Activated CD4-positive, alpha-beta T cell treated with anti-CD3 and anti-CD28 coated beads for 48 hours (primary cell): ENCODE measurements around the gene SLC25A18.
"Not testable (repeated sequence)": the region's sequence is repeated elsewhere in the genome, so short reads cannot be mapped to it uniquely, and the experiment has no call there.

ENCODE experiments used
- DNase-seq: peaks from one replicate; pipeline ENCODE4 v3.0.0-alpha.2; 2020

SLC25A18 gene

DNA sequence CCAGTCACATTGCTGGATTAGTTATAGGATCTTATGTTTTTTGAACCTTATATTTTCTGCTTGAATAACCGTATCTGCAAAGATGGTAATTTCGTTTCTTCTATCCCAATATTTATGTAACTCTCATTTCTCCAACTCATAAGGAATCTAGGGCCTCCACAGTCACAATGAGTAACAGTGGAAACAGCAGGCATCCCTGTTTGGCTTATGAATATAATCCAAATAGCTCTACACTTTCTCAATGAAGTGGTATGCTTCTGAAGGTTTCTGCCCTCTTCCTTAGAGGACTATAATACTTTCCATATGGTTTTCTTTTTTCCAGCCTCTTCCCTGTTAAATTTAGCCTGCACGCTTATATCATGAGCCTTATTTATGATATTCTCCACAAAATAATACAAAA, 48.8 kb downstream of the SLC25A18 start:
- no peak for DNase-seq

DNA sequence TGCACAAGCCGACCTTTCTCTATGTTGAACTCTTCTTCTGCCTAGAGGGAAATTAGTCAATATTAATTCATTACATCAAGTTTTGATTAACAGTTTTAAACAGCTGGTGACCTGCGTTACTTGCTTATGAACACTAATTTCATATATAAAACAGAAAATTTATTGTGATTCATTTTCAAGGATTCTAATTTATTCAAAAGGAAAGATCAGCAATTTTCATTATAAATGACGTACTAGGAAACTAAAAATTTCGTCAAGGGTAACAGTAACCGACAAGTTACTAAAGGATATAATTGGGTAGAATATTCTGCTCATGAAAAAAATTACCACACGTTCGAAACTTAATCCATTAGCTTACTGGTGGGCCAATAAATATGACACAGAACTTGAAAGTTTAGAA, 50.0 kb downstream of the SLC25A18 start:
- DNase-seq: no peak

DNA sequence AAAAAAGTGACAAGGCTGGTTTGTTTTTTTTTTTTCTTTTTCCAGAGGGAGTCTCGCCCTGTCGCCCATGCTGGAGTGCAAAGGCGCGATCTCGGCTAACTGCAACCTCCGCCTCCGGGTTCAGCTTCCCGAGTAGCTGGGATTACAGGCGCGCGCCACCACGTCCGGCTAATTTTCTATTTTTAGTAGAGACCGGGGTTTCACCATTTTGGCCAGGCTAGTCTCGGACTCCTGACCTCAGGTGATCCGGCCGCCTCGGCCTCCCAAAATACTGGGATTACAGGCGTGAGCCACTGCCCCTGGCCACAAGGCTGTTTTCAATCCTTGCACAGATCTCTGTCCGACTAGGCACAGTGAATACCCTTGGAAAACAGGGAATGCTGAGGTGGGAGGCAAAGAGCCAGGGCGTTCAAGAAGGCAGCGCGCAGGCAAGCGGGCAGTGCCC, 64.7 kb downstream of the SLC25A18 start:
- DNase-seq: no peak

DNA sequence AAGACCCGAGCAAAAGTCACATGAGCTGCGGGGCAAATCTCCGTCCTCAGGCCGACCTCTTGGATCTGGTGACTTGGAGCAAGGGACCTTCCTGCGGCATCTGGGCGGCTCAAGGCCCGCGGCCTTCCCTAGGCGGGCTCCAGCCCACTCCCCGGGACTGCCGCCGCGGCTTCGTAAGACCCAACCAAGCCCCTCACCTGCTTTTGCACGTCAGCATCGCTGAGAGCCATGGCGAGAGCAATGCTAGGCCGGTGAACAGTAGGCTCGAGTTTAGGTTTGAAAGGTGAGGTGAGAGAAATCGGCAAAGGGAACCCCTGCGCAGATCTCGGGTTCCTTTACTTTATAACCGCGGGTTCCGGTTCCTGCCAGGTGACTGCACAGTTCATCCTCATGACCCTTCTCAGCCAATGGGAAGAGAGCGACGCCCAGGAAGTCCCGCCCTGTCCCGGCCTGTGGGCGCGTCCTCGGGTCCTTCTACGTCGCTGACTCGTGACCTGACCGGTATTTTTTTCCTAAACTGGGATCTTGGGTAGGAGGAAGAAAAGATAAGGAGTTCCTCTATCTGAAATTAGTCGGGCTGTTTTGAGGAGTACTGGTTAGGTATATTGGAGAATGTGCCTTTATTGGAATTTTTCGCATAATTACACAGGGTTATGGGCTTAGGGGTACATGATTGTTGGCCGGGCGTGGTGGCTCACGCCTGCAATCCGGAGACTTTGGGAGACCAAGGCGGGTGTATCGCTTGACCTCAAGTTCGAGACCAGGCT, 65.3 kb downstream of the SLC25A18 start, which contains the start of gene ATP6V1E1:
TSS of gene ATP6V1E1 (minus strand) at position 344 of the 767 bp plus-strand sequence. CDS start at position 230, 114 bp downstream.
- DNase-seq: peak; percentile 95

DNA sequence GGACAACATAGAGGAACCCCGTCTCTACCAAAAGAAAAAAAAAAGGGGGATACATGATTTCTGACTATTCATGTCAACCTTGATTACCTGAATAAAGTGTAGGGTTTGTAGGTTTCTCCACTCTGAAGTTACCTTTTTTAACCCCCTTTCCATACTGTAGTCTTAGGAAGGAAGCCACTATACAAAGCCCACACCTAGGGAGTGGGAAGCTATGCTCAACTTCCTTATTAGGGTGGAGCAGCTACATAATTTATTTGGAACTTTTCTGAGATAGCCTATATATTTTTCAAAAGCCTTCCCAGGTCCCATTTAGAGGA, 65.8 kb downstream of the SLC25A18 start:
- DNase-seq: no peak

DNA sequence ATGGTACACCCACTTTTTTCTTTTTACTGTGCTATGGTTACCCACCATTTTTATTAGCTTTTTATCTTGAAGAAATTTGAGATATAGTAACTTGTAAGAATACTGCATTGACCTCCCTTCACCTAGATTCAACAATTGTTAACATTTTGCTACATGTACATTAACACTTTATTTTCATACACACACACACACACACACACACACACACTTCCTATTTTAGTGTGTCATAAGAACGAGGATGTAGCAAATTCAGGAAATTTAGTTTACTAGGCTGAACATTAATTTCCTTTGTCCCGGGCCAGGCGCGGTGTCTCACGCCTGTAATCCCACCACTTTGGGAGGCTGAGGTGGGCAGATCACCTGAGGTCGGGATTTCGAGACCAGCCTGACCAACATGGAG, 66.3 kb downstream of the SLC25A18 start:
- DNase-seq: no peak

DNA sequence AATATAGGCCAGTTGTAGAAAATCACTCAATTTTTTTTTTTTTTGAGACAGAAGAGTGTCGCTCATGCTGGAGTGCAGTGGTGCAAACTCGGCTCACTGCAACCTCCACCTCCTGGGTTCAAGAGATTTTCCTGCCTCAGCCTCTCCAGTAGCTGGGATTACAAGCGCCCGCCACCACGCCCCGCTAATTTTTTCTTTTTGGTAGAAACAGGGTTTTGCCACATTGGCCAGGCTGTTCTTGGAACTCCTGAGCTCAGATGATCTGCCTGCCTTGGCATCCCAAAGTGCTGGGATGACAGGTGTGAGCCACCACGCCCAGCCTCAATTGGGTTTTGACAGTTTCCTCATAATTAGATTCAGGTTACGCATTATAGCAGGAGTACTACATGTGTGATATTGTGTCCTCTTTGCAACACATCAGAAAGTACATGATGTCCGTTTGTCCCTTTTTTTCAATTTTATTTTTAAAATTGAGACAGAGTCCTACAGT, 67.8 kb downstream of the SLC25A18 start:
- no peak for DNase-seq

DNA sequence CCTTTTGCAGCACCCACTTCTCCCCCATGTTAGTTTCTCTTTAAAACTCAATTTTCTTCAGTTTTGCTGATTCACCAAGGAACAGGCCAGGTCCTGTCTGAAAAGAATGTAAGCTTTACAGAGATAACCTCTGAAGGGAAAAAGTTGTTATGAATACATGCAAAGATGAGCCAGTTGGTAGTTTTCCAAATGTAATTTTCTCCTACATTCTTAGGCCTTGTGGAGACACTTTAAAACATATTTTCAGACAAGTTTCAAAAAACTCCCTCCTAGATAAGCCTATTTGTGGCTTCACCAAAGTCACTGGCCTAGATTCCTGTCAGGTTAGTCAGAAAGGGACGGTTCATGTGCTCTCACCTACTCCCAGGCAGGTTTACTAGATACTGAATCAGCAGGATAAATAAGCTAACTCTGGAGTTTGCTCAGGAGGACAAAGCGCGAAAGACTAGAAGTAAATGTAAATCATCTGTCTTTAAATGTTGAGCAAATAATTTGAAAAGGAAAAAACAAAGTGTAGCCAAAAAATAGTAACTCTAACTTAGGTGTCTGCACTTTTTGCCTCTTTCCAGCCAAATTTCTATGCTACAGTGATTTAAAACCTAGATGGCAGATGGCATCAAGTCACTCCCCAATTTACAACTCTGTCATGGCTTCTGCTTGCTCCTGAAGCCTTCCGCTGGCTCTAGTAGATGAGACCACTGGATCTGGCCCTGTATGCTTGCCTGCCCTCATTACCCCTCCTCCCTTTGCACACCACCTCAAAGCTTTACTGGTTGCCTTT, 70.1 kb downstream of the SLC25A18 start:
- DNase-seq: no peak

DNA sequence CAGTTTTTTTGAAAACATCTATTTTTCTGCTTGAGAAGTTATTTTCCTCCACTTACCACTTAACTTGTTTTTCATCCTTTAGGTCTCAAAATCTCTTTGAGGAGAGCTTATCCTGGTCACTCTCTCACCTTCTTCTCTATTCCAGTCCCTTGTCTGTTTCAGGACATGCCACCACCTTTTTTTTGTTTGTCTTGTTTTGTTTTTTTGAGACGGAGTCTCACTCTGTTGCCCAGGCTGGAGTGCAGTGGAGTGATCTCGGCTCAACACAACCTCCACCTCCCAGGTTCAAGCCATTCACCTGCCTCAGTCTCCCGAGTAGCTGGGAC, 70.7 kb downstream of the SLC25A18 start:
- DNase-seq: no peak

DNA sequence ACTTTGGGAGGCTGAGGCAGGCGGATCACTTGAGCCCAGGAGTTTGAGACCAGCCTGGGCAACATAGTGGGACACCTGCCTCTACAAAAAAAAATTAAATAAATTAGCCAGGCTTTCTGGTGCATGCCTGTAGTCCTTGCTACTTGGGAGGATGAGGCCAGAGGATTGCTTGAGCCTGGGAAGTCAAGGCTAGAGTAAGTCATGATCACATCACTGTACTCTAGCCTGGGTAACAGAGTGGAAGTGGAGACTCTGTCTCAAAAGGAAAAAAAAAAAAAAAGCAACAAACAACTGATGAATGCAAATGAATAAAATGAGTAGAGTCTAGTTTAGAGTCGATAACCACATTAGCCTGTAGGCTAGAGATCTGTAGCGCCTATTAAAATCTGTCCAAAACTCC, 71.4 kb downstream of the SLC25A18 start:
- no peak for DNase-seq

DNA sequence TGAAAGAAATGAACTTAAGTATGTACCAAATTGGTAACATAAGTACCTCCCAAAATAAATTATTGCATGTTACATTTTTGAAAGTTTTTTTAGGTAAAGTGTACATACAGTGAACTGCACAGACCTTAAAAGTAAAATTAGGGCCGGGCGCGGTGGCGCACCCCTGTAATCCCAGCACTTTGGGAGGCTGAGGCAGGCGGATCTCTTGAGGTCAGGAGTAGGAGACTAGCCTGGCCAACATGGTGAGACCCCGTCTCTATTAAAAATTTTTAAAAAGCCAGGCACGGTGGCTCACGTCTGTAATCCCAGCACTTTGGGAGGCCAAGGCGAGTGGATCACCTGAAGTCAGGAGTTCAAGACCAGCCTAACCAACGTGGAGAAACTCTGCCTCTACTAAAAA, 73.6 kb downstream of the SLC25A18 start:
- not testable (repeated sequence) for DNase-seq

DNA sequence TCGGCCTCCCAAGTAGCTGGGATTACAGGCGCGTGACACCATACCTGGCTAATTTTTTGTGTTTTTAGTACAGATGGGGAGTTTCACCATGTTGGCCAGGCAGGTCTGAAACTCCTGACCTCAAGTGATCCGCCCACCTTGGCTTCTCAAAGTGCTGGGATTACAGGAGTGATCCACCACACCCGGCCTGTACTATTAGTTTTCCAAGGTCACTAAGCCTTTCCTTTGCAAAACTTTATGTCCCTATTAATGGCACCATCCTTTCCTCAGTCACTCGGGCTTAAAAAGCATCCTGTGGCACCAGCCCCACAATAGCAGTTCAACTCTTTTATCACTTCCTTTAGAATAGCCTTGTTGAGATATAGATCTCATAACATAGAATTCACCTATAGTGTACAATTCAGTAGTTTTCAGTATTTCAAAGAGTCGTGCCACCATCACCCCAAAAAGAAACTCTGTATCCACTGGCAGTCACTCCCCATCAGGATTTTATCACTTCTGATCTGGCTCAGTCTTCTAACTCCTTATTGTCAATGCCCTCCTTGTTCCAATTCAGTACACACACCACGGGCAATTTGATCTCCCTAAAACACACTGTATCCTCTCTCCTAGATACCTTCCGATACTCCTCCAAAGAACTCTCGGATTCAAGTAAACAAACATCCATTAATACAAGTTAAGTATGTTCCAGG, 74.3 kb downstream of the SLC25A18 start:
- DNase-seq: no peak

DNA sequence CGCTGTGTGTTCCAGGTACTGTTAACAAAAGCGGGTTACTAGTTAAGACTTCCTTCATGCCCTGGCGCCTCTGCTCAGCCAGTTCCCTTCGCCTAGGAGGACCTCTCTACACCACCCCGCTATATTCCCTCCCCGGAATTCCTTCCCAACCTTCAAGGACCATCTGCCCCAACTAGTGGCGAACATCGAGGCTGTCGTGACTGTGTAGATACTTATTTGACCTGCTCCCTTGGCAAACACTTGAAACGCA, 74.8 kb downstream of the SLC25A18 start:
- peak; percentile 26 for DNase-seq

DNA sequence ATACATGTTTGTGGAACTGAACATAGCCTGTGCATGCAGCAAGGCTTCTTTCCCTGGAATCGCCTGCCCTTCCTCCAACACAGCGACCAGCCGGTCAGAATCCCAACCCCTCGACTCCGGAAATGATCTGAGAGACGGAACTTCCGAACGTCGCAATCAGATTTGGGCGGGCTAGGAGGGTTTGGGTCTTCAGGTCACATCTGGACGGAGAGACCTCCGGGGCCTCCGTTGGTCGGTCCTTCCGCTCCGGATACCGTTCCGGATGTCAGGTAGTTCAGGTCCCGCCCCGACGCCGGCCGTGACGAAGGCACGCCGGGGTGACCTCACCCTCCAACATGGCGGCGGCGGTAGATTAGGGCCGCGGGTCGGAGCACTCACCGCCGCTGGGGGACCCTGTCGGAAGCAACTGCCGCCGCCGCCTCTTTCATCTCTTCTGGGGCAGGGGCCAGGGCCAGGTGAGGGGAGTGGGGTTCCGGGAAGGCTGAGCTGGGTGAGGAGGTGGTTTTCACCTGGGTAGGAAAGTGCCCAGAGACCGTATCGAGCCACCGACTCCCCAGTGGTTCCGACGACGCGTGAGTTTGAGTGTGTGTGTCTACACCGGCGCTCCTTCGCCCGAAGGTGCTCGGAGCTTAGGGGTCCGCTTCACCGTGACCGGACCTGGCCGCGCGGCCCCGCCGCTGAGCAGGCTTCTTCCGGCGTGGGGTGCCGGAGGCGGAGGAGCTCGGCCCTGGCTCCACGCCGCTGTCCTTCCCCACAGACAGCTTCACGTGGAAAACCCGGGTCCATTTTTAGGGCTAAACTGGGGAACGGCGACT, 75.3 kb downstream of the SLC25A18 start, which contains the start of gene BCL2L13:
TSS of gene BCL2L13 (plus strand) at position 326 of the 815 bp plus-strand sequence. CDS start 16,955 bp downstream, outside the sequence.
- peak; percentile 94 for DNase-seq

DNA sequence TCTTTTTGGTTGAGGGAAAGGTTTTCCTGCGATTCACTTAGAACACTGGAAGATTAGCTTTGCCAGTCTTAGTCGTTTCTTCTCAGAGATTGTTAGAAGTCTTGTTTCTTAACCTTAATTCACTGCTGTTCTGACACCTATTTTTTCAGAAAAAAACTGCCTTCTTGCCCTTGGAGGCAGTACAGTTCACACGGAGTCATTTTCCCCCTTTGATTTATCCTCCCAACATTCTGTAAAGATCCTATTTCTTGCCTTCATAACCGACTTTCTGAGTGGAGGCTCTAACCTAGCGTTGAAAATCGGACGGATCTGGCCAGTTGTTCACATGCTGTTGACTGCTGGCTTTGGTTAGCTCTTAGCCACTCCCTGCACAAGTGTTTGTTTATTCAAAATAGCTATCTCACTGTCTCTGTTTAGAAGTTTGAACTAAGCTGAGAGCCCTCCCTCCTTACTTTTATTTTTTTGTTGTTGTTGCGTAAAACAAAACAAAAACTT, 76.0 kb downstream of the SLC25A18 start:
- DNase-seq: peak; percentile 14
